Caco-2 (cell line): Measurements from ENCODE around the gene PAM16. TPM values are rescaled to one million over a fixed set of nuclear protein-coding genes. Genes with fewer than 3 reads are reported as not detected.

Experiments
- BruUV-seq: library from RNA; stranded (reverse); fragments of 400-500 nt; replicated peaks from 2 replicates; lab custom pipeline; 2021; lab: Mats Ljungman, UMichigan
- CTCF ChIA-PET: fragments of 300-600 bp; sonication (Branson Sonifier 250); formaldehyde crosslinking; loops from one replicate; lab custom pipeline; 2022; ENCODE audit warnings: antibody characterized with exemption; lab: Charles Lee
- POLR2A ChIA-PET: fragments of 300-600 bp; sonication (Branson Sonifier 250); formaldehyde crosslinking; loops from one replicate; lab custom pipeline; 2022; ENCODE audit warnings: antibody characterized with exemption; lab: Charles Lee
- DNase-seq, 2 experiments: peaks; one replicate each; pipeline versions ENCODE4 v3.0.0 to v3.0.0-alpha.2; 2020 to 2022
- H3K27me3 ChIP-seq: replicated peaks from 2 replicates; pipeline ENCODE4 v1.6.0; 2011; ENCODE audit warnings: low read length; ENCODE audit not compliant: control insufficient read depth, insufficient read depth
- H3K36me3 ChIP-seq: 2 replicates; pipeline ENCODE4 v1.5.1; 2011; ENCODE audit warnings: low read length; ENCODE audit not compliant: control insufficient read depth, insufficient read depth
- H3K4me1 ChIP-seq: fragments of 250-450 bp; sonication (Bioruptor Pico); 2 replicates; pipeline ENCODE4 v1.5.1; 2020; ENCODE audit warnings: mild to moderate bottlenecking
- H3K4me3 ChIP-seq: 2 replicates; pipeline ENCODE4 v1.5.1; 2011; ENCODE audit warnings: low read depth, mild to moderate bottlenecking, control low read depth, low read length
- H3K9me3 ChIP-seq: fragments of 250-450 bp; sonication (Bioruptor Pico); 2 replicates; pipeline ENCODE4 v1.5.1; 2020; ENCODE audit warnings: mild to moderate bottlenecking, moderate library complexity
- H3K27ac Mint-ChIP-seq: one replicate; pipeline ENCODE4 v1.8.0; 2022; ENCODE audit warnings: mixed read lengths; ENCODE audit not compliant: unreplicated experiment
- H3K27me3 Mint-ChIP-seq: one replicate; pipeline ENCODE4 v1.8.0; 2022; ENCODE audit warnings: mixed read lengths; ENCODE audit not compliant: insufficient read depth, unreplicated experiment
- H3K36me3 Mint-ChIP-seq: one replicate; pipeline ENCODE4 v1.8.0; 2022; ENCODE audit warnings: mild to moderate bottlenecking, mixed read lengths; ENCODE audit not compliant: insufficient read depth, unreplicated experiment
- H3K4me1 Mint-ChIP-seq: one replicate; pipeline ENCODE4 v1.8.0; 2022; ENCODE audit warnings: low read depth, mixed read lengths; ENCODE audit not compliant: unreplicated experiment
- H3K4me3 Mint-ChIP-seq: one replicate; pipeline ENCODE4 v1.8.0; 2022; ENCODE audit warnings: mild to moderate bottlenecking, moderate library complexity, mixed read lengths; ENCODE audit not compliant: unreplicated experiment
- H3K9me3 Mint-ChIP-seq: one replicate; pipeline ENCODE4 v1.8.0; 2022; ENCODE audit warnings: mixed read lengths; ENCODE audit not compliant: unreplicated experiment
- CTCF ChIP-seq, 2 experiments: fragments of 200-600 bp in 1 of 2; IDR thresholded peaks; 1 replicate in 1 of 2; 2 replicates in 1 of 2; pipeline versions ENCODE4 v1.5.1 to v1.8.0; 2011 to 2022; ENCODE audit warnings: antibody characterized with exemption in 1 of 2, control low read depth in 1 of 2, inconsistent platforms in 1 of 2, low read depth in 1 of 2, low read length in 1 of 2, mild to moderate bottlenecking in 1 of 2, moderate library complexity in 1 of 2; ENCODE audit not compliant: insufficient read depth in 1 of 2, severe bottlenecking in 1 of 2, unreplicated experiment in 1 of 2
- intact Hi-C: fragments of 100-400 bp; cut with micrococcal nuclease; formaldehyde crosslinking; loops from one replicate; pipeline ENCODE4 v1.10.0; 2022; ENCODE audit not compliant: unreplicated experiment
- total RNA-seq: library from RNA; stranded (reverse); gene quantifications from 2 replicates; pipeline ENCODE4 v1.2.3, GENCODE V29; 2022

The PAM16 gene
- total RNA-seq, 1 experiment from 2014 or later = 74.1 TPM

GRCh38 chr16:4370570-4371356 is 19.6 kb upstream of the PAM16 start:
- H3K4me1 Mint-ChIP-seq = no peaks in the 10 kb centered on the region
- TF ChIP-seq CTCF (IDR thresholded peaks at IDR 0.05; ENCODE audit: insufficient read depth in 1 of 2, low read depth in 1 of 2, low read length in 1 of 2, severe bottlenecking in 1 of 2, unreplicated experiment in 1 of 2) = no peak
- no TSS peak for BruUV-seq

GRCh38 chr16:4370151-4370550 is 19.0 kb upstream of the PAM16 start:
- H3K36me3 Mint-ChIP-seq = no peaks in the 10 kb centered on the region
- POLR2A ChIA-PET = no interaction called here
- H3K4me1 Mint-ChIP-seq = no peaks in the 10 kb centered on the region
- no TSS peak for BruUV-seq
- DNase-seq = no peak
- intact Hi-C loops = no loop called here
- no peaks in the 10 kb centered on the region for H3K36me3 ChIP-seq
- no peak overlapping the region for H3K4me3 Mint-ChIP-seq
- H3K9me3 Mint-ChIP-seq = no peaks in the 10 kb centered on the region
- no peaks in the 10 kb centered on the region for H3K9me3 ChIP-seq
- H3K4me3 ChIP-seq = no peak overlapping the region
- CTCF ChIA-PET = interaction anchor here (0.6 kb wide), 1 partner anchor 42 kb away, joined by 3 read pairs; no protein-coding TSS in a partner anchor
- H3K27me3 Mint-ChIP-seq = no peaks in the 10 kb centered on the region
- TF ChIP-seq CTCF (IDR thresholded peaks at IDR 0.05; ENCODE audit: insufficient read depth in 1 of 2, low read depth in 1 of 2, low read length in 1 of 2, severe bottlenecking in 1 of 2, unreplicated experiment in 1 of 2) = no peak
- peaks cover 28% of the 10 kb centered on the region for H3K4me1 ChIP-seq
- H3K27ac Mint-ChIP-seq = no peak overlapping the region
- no peaks in the 10 kb centered on the region for H3K27me3 ChIP-seq

More at GRCh38 chr16:4370570-4371356, 19.6 kb upstream of the PAM16 start:
- ChIA-PET CTCF (no interaction called here), POLR2A (no interaction called here)
- Mint-ChIP-seq H3K36me3 (no peaks in the 10 kb centered on the region), H3K9me3 (no peaks in the 10 kb centered on the region), H3K27ac (no peak overlapping the region), H3K4me3 (peak overlapping the region; percentile 69), H3K27me3 (no peaks in the 10 kb centered on the region)
- no peak for DNase-seq
- no peak overlapping the region for H3K4me3 ChIP-seq
- H3K4me1 ChIP-seq = peaks cover 34% of the 10 kb centered on the region
- no peaks in the 10 kb centered on the region for H3K9me3 ChIP-seq
- no peaks in the 10 kb centered on the region for H3K27me3 ChIP-seq
- H3K36me3 ChIP-seq = no peaks in the 10 kb centered on the region
- intact Hi-C loops = no loop called here

GRCh38 chr16:4369007-4369733 is 18.0 kb upstream of the PAM16 start:
- H3K27ac Mint-ChIP-seq = no peak overlapping the region
- Histone ChIP-seq H3K4me3 (no peak overlapping the region), H3K4me1 (peaks cover 18% of the 10 kb centered on the region), H3K9me3 (no peaks in the 10 kb centered on the region), H3K27me3 (no peaks in the 10 kb centered on the region), H3K36me3 (no peaks in the 10 kb centered on the region)
- H3K4me3 Mint-ChIP-seq = no peak overlapping the region
- intact Hi-C loops = no loop called here
- no peaks in the 10 kb centered on the region for H3K27me3 Mint-ChIP-seq
- ChIA-PET CTCF (interaction anchor here (0.6 to 1.2 kb wide), 3 partner anchors 10 to 41 kb away, joined by 3 to 4 read pairs (median 3); no protein-coding TSS in a partner anchor), POLR2A (no interaction called here)
- H3K36me3 Mint-ChIP-seq = no peaks in the 10 kb centered on the region
- DNase-seq = no peak
- no peak for TF ChIP-seq CTCF (IDR thresholded peaks at IDR 0.05; ENCODE audit: insufficient read depth in 1 of 2, low read depth in 1 of 2, low read length in 1 of 2, severe bottlenecking in 1 of 2, unreplicated experiment in 1 of 2)
- H3K4me1 Mint-ChIP-seq = no peaks in the 10 kb centered on the region
- BruUV-seq = no TSS peak
- no peaks in the 10 kb centered on the region for H3K9me3 Mint-ChIP-seq
